Colonic mucosa (tissue), 4 donors: ENCODE measurements around the gene CADPS. TPM values are rescaled to one million over a fixed set of nuclear protein-coding genes. Genes with fewer than 3 reads are reported as not detected.
"Not testable (repeated sequence)": the region's sequence is repeated elsewhere in the genome, so short reads cannot be mapped to it uniquely, and the experiment has no call there.

Experiments used
- DNase-seq: peaks from one replicate; pipeline ENCODE4 v3.0.0-alpha.2; 2020
- H3K27ac ChIP-seq: fragments of 200-600 bp; one replicate; pipeline ENCODE4 v1.8.0; 2021
- H3K27me3 ChIP-seq: fragments of 200-600 bp; one replicate; pipeline ENCODE4 v1.8.0; 2021
- H3K36me3 ChIP-seq: fragments of 200-600 bp; one replicate; pipeline ENCODE4 v1.8.0; 2021
- H3K4me1 ChIP-seq: fragments of 200-600 bp; one replicate; pipeline ENCODE4 v1.8.0; 2021; ENCODE audit warnings: mild to moderate bottlenecking
- H3K4me3 ChIP-seq: fragments of 200-600 bp; one replicate; pipeline ENCODE4 v1.8.0; 2021
- H3K9ac ChIP-seq, 2 donors: one replicate each; pipeline ENCODE4 v1.7.0; 2013; ENCODE audit warnings: control low read depth in 2 of 2, low read depth in 2 of 2, low read length in 2 of 2
- H3K9me3 ChIP-seq: fragments of 200-600 bp; one replicate; pipeline ENCODE4 v1.8.0; 2021
- CTCF ChIP-seq: fragments of 200-600 bp; IDR thresholded peaks from one replicate; pipeline ENCODE4 v1.8.0; 2022; ENCODE audit warnings: antibody characterized with exemption, mild to moderate bottlenecking
- intact Hi-C: fragments of 100-400 bp; cut with DNase I; formaldehyde crosslinking; loops from one replicate; pipeline ENCODE4 v1.14.1; 2022
- total RNA-seq, 2 donors: library from RNA; stranded (reverse); fragmentation: NEBNext Ultra II Directional in 1 of 2; extraction: Animal tissue kit (Norgen Biotek cat#: 25700) in 1 of 2; gene quantifications; one replicate each; pipeline ENCODE4 v1.2.1, GENCODE V29; 2021
- donor health status: healthy.
- donor health status: DM: no; HTN: no; CAD: no.
- donor health status: DM: no; HTN: no; CAD: no.

CADPS gene
- total RNA-seq, 2 donors from 2014 or later: 2.9 to 6.1 TPM

- no peaks in the 10 kb centered on the region for H3K27me3 ChIP-seq
- H3K36me3 ChIP-seq: no peaks in the 10 kb centered on the region
- no peak for TF ChIP-seq CTCF
- no peak for DNase-seq
- intact Hi-C loops: no loop called here
- H3K4me3 ChIP-seq: no peak overlapping the region
- no peak overlapping the region for H3K9ac ChIP-seq
- no peaks in the 10 kb centered on the region for H3K9me3 ChIP-seq
- no peak overlapping the region for H3K27ac ChIP-seq
- no peaks in the 10 kb centered on the region for H3K4me1 ChIP-seq
Observed at GRCh38 chr3:62584636-62585035, 290.6 kb downstream of the CADPS start.

- Histone ChIP-seq H3K9ac (no peak overlapping the region), H3K27ac (no peak overlapping the region), H3K4me3 (no peak overlapping the region), H3K4me1 (no peaks in the 10 kb centered on the region), H3K27me3 (no peaks in the 10 kb centered on the region), H3K36me3 (no peaks in the 10 kb centered on the region), H3K9me3 (no peaks in the 10 kb centered on the region)
- intact Hi-C loops: no loop called here
- no peak for DNase-seq
- TF ChIP-seq CTCF: no peak
Observed at GRCh38 chr3:62582495-62583172, 292.6 kb downstream of the CADPS start.

GRCh38 chr3:62580485-62580884, 294.7 kb downstream of the CADPS start:
- intact Hi-C loops, H3K4me3 ChIP-seq, H3K27ac ChIP-seq, H3K9me3 ChIP-seq, H3K36me3 ChIP-seq, H3K4me1 ChIP-seq, DNase-seq, H3K27me3 ChIP-seq, H3K9ac ChIP-seq: not testable (repeated sequence)

- intact Hi-C loops: no loop called here
- no peak overlapping the region for H3K27ac ChIP-seq
- no peaks in the 10 kb centered on the region for H3K36me3 ChIP-seq
- no peak overlapping the region for H3K9ac ChIP-seq
- DNase-seq: no peak
- no peaks in the 10 kb centered on the region for H3K9me3 ChIP-seq
- H3K4me3 ChIP-seq: no peak overlapping the region
- TF ChIP-seq CTCF: no peak
- H3K27me3 ChIP-seq: no peaks in the 10 kb centered on the region
- H3K4me1 ChIP-seq: no peaks in the 10 kb centered on the region
Observed at GRCh38 chr3:62577153-62577552, 298.1 kb downstream of the CADPS start.

- Histone ChIP-seq H3K27ac (no peak overlapping the region), H3K36me3 (no peaks in the 10 kb centered on the region), H3K27me3 (no peaks in the 10 kb centered on the region), H3K4me3 (no peak overlapping the region), H3K4me1 (no peaks in the 10 kb centered on the region), H3K9me3 (no peaks in the 10 kb centered on the region), H3K9ac (no peak overlapping the region)
- intact Hi-C loops: no loop called here
- DNase-seq: no peak
- TF ChIP-seq CTCF: no peak
Observed at GRCh38 chr3:62574266-62574898, 300.8 kb downstream of the CADPS start.

GRCh38 chr3:62571916-62572315, 303.3 kb downstream of the CADPS start:
- TF ChIP-seq CTCF: no peak
- no peaks in the 10 kb centered on the region for H3K36me3 ChIP-seq
- intact Hi-C loops: no loop called here
- no peak overlapping the region for H3K27ac ChIP-seq
- no peak overlapping the region for H3K9ac ChIP-seq
- H3K4me3 ChIP-seq: no peak overlapping the region
- H3K27me3 ChIP-seq: no peaks in the 10 kb centered on the region
- H3K4me1 ChIP-seq: no peaks in the 10 kb centered on the region
- DNase-seq: no peak
- H3K9me3 ChIP-seq: no peaks in the 10 kb centered on the region
